ENCODE results near the gene ARHGAP22. TPM values are rescaled to one million over a fixed set of nuclear protein-coding genes. Genes with fewer than 3 reads are reported as not detected.

The ARHGAP22 gene
- total RNA-seq, 1 donor, result 60.2 TPM

- peak overlapping the region; percentile 60 for H3K4me3 ChIP-seq (ENCODE audit: low read depth, low read length)
- peak; percentile 98 for DNase-seq (ENCODE audit: low read depth)
- TF ChIP-seq CTCF (IDR thresholded peaks at IDR 0.05; ENCODE audit: insufficient read depth, low read length), result no peak
These were observed 81.6 kb downstream of the ARHGAP22 start for GRCh38 chr10:48523212-48523819.

- DNase-seq (ENCODE audit: low read depth), result peak; percentile 38
These were observed 82.7 kb downstream of the ARHGAP22 start for GRCh38 chr10:48522011-48522765.

DNA sequence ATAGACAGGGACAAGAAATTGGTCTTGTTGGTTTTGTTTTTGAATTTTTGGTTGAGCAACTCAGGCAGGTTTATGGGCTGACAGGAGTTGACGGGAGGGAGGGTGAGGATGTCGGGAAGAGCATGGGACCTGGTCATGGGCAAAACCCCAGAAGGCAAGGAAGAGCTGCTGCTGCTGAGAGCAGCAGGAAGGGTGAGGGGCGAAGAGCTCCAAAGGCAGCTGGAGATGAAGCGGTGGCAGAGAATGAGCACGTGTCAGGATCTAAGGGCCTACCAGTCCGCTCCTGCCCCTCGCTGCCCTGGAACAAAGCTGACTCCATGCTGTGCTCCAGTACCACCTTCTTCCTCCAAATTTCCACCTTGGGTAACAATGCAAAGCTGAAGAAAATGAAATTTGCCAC, 84.3 kb downstream of the ARHGAP22 start:
- H3K4me3 ChIP-seq (ENCODE audit: low read depth, low read length), result no peak overlapping the region
- TF ChIP-seq CTCF (IDR thresholded peaks at IDR 0.05; ENCODE audit: insufficient read depth, low read length), result no peak
- DNase-seq (ENCODE audit: low read depth), result no peak

More at GRCh38 chr10:48522011-48522765, 82.7 kb downstream of the ARHGAP22 start:
- H3K4me3 ChIP-seq (ENCODE audit: low read depth, low read length), result no peak overlapping the region
- no peak for TF ChIP-seq CTCF (IDR thresholded peaks at IDR 0.05; ENCODE audit: insufficient read depth, low read length)

DNA sequence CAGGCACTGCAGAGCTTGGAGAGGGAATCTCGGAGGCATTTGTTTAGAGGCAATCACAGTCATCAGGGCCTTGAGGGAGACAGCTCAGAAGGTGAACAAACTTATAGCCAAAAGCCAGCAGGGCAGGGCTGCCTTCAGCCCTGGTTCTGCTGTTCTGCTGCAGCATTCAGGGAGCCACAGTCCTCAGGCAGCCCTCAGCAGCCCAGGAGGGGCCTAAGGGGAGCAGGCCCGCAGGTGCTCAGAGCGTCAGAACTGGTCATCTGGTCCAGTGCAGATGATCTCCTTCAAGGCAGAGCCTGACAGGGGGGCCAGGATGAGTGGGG, 84.7 kb downstream of the ARHGAP22 start:
- H3K4me3 ChIP-seq (ENCODE audit: low read depth, low read length), result no peak overlapping the region
- no peak for DNase-seq (ENCODE audit: low read depth)
- no peak for TF ChIP-seq CTCF (IDR thresholded peaks at IDR 0.05; ENCODE audit: insufficient read depth, low read length)

DNA sequence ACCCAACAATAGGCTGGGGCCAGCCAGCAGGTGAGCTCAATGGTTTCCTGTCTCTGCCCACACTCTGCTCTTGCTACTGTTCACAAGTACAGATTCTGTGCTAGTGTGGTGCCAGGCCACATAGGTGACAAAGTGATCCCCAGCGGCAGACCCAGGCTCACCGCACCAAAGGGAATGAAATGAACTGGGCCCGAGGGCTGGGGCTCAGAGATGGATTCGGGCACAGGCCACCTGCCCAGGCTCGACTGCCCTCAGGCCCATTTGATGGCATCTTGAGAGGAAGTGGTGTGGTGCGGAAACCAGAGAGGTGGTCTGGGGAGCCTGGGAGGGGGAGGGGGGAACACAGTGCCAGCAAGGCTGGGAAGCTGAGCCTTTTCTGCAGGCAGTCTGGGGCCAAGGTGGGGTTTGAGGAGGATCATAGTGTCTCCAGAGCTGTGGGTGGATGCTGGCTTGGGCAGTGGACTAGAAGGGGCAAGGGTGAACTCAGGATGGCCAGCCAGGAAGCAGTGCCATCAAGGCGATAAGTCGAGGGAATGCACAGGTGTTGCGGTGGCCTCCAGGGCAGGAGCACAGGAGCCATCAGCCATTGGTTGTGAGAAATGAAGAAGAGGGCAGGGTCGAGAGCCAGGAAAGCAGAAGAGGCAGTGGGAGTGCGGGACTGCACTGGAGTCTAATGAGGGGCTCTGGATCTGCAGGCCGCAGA, 85.2 kb downstream of the ARHGAP22 start:
- TF ChIP-seq CTCF (IDR thresholded peaks at IDR 0.05; ENCODE audit: insufficient read depth, low read length), result no peak
- no peak for DNase-seq (ENCODE audit: low read depth)
- no peak overlapping the region for H3K4me3 ChIP-seq (ENCODE audit: low read depth, low read length)

DNA sequence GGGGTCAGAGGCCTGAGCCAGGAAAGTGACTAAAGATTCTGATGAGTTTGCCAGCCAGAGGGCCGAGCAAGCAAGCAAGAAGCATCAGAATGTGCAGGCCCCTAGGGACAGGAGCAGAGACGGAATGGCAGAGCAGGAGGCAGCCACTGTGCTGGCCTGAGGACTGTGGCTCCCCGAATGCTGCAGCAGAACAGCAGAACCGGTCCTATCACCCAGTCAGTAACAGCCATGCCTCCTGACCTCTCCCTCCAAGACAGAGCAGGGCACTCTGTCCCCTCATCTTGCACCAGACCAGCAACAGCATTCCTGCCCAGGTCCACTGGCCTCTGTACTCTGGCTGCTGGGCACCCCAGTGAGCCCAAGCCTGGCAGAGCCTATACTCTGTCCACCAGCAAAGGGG, 85.9 kb downstream of the ARHGAP22 start:
- H3K4me3 ChIP-seq (ENCODE audit: low read depth, low read length), result no peak overlapping the region
- TF ChIP-seq CTCF (IDR thresholded peaks at IDR 0.05; ENCODE audit: insufficient read depth, low read length), result no peak
- no peak for DNase-seq (ENCODE audit: low read depth)
